Endothelial cell (in vitro differentiated cells): ENCODE results near the gene C3orf70. TPM values are rescaled to one million over a fixed set of nuclear protein-coding genes. Genes with fewer than 3 reads are reported as not detected.

Source experiments
- DNase-seq: peaks from one replicate; pipeline ENCODE4 v3.0.0; 2021; ENCODE audit warnings: low spot score
- H3K27ac Mint-ChIP-seq: one replicate; pipeline ENCODE4 v1.8.0; 2021; ENCODE audit warnings: mixed read lengths, inconsistent platforms; ENCODE audit not compliant: unreplicated experiment
- H3K27me3 Mint-ChIP-seq: one replicate; pipeline ENCODE4 v1.8.0; 2021; ENCODE audit warnings: mild to moderate bottlenecking, moderate library complexity, mixed read lengths, inconsistent platforms; ENCODE audit not compliant: unreplicated experiment
- H3K36me3 Mint-ChIP-seq: one replicate; pipeline ENCODE4 v1.8.0; 2021; ENCODE audit warnings: mild to moderate bottlenecking, low read depth, mixed read lengths, inconsistent platforms; ENCODE audit not compliant: unreplicated experiment
- H3K4me1 Mint-ChIP-seq: one replicate; pipeline ENCODE4 v1.8.0; 2021; ENCODE audit warnings: mild to moderate bottlenecking, mixed read lengths, inconsistent platforms; ENCODE audit not compliant: unreplicated experiment
- H3K4me3 Mint-ChIP-seq: one replicate; pipeline ENCODE4 v1.8.0; 2021; ENCODE audit warnings: mild to moderate bottlenecking, mixed read lengths, inconsistent platforms; ENCODE audit not compliant: unreplicated experiment
- H3K9me3 Mint-ChIP-seq: one replicate; pipeline ENCODE4 v1.8.0; 2021; ENCODE audit warnings: mixed read lengths, inconsistent platforms; ENCODE audit not compliant: unreplicated experiment
- total RNA-seq: library from RNA; stranded (reverse); fragmentation: NEBNext Ultra II Directional; extraction: Animal tissue kit (Norgen Biotek cat#: 25700); gene quantifications from one replicate; pipeline ENCODE4 v1.2.1, GENCODE V29; 2021; ENCODE audit not compliant: unreplicated experiment
- TF ChIP-seq, protein P1 (sequence below): fragments of 200-600 bp; sonication (generic); IDR thresholded peaks from one replicate; pipeline ENCODE4 v1.5.0; 2021; ENCODE audit warnings: antibody characterized with exemption; ENCODE audit not compliant: unreplicated experiment

C3orf70 gene
- total RNA-seq, 1 donor from 2014 or later: 1.4 TPM

DNA sequence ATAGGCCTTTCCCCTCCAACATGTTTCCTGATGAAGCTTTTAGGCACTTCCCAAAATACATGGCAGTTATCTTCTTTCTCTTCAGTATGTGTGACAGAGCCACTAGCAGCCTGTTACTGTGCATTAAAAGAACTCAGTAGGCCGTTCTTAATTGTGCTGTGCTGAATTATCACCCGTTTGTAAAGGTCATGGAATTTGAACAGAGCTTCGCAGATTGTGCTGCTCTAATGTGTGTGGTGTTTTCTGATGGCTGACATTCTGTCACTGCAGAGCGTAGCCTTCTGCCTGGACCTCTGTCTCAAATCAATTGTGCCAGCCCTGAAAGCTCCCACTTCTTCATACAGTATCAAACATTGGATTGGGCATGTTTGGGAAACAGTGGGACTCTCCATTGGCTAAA is 111.3 kb downstream of the C3orf70 start:
- Mint-ChIP-seq H3K27me3 (peaks cover 1% of the 10 kb centered on the region), H3K9me3 (no peaks in the 10 kb centered on the region), H3K4me3 (peak overlapping the region; percentile 15), H3K36me3 (peaks cover 21% of the 10 kb centered on the region), H3K4me1 (peaks cover 35% of the 10 kb centered on the region), H3K27ac (no peak overlapping the region)
- no peak for DNase-seq
- TF ChIP-seq, protein P1, sequence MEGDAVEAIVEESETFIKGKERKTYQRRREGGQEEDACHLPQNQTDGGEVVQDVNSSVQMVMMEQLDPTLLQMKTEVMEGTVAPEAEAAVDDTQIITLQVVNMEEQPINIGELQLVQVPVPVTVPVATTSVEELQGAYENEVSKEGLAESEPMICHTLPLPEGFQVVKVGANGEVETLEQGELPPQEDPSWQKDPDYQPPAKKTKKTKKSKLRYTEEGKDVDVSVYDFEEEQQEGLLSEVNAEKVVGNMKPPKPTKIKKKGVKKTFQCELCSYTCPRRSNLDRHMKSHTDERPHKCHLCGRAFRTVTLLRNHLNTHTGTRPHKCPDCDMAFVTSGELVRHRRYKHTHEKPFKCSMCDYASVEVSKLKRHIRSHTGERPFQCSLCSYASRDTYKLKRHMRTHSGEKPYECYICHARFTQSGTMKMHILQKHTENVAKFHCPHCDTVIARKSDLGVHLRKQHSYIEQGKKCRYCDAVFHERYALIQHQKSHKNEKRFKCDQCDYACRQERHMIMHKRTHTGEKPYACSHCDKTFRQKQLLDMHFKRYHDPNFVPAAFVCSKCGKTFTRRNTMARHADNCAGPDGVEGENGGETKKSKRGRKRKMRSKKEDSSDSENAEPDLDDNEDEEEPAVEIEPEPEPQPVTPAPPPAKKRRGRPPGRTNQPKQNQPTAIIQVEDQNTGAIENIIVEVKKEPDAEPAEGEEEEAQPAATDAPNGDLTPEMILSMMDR: no peak

DNA sequence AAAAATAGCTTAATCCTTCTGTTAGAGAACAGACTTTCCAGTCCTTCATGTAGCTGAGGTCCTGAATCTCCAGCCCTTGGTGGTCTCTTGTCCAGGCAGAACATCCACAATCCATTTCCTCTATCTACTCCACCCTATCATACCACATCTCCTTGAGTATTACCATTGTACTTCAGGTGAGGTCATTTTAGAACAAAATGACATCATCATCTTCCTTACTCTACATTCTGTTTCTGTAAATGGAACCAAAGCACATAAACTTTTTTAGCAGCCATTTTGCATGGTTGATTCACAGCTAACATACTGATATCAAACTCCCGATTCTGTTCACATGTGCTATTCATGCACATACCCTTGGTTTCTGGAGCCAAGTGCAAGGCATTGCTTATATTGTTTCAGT is 112.4 kb downstream of the C3orf70 start:
- no peak overlapping the region for H3K27ac Mint-ChIP-seq
- H3K4me1 Mint-ChIP-seq: peaks cover 24% of the 10 kb centered on the region
- no peak for DNase-seq
- H3K27me3 Mint-ChIP-seq: no peaks in the 10 kb centered on the region
- peaks cover 19% of the 10 kb centered on the region for H3K36me3 Mint-ChIP-seq
- no peak overlapping the region for H3K4me3 Mint-ChIP-seq
- H3K9me3 Mint-ChIP-seq: no peaks in the 10 kb centered on the region
- TF ChIP-seq, protein P1: no peak

DNA sequence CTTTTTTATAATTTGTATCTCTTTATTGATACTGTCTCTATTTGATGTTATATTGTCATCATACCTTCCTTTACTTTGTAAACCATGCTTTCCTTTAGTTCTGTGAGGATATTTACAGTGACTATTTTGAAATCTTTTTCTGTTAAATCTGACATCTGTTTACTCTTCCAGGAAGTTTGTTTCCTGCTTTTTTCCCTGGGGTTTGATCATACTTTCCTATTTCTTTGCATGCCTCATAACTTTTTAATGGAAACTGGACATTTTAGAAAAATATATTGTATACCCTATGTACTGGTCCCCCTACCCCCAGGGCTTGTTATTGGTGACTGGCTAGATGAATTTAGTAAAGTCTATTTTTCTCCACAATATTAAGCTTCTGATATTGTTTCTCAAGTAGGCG is 115.1 kb downstream of the C3orf70 start:
- no peak for DNase-seq
- H3K4me3 Mint-ChIP-seq: no peak overlapping the region

DNA sequence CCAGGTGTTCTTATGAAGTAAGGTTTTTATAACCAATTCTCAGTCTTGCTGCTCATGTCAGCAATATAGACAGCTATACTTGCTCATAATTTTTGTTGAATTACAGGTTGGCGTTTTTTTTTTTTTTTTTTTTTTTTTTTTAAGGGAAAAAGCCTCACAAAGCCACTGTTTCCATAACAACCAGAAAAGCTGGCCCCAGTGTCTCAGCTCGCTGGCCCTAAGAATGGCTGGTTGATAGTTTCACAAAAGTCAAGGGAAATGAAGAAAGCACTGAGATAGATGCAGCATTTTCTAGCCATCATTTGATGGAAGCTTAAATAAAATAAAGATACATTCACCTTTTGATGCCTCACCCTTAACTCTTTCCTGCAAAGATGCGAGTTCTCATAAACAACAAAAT is 121.9 kb downstream of the C3orf70 start:
- Mint-ChIP-seq H3K4me1 (no peaks in the 10 kb centered on the region), H3K4me3 (no peak overlapping the region), H3K27me3 (no peaks in the 10 kb centered on the region), H3K9me3 (no peaks in the 10 kb centered on the region), H3K36me3 (peaks cover 22% of the 10 kb centered on the region), H3K27ac (no peak overlapping the region)
- TF ChIP-seq, protein P1: no peak
- no peak for DNase-seq

More for the DNA sequence above, 115.1 kb downstream of the C3orf70 start:
- peaks cover 16% of the 10 kb centered on the region for H3K36me3 Mint-ChIP-seq
- H3K4me1 Mint-ChIP-seq: peaks cover 2% of the 10 kb centered on the region
- H3K9me3 Mint-ChIP-seq: no peaks in the 10 kb centered on the region
- TF ChIP-seq, protein P1: no peak
- no peaks in the 10 kb centered on the region for H3K27me3 Mint-ChIP-seq
- H3K27ac Mint-ChIP-seq: no peak overlapping the region

DNA sequence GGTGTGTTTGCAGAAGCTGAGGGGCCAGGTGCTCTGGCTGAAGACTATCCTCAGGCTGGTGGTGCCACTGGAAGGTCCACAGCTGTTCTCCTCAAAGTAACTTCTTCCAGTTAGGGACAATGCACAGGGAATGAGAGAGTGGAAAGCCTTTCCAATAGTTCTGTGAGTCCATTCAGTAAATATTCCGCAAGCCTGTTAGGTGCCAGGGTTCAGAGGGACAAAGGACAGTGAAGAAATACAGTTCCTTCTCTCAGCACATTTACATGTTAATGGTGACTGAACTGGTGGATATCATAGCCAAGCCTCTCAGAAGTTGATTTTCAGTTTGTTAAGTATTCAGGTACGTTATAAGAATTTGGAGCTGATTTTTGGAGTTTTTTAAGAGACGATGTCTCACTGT is 122.5 kb downstream of the C3orf70 start:
- Mint-ChIP-seq H3K36me3 (peaks cover 20% of the 10 kb centered on the region), H3K4me1 (no peaks in the 10 kb centered on the region), H3K4me3 (no peak overlapping the region), H3K9me3 (no peaks in the 10 kb centered on the region), H3K27ac (no peak overlapping the region), H3K27me3 (no peaks in the 10 kb centered on the region)
- DNase-seq: no peak
- TF ChIP-seq, protein P1: no peak
